NCI-H1105 (cell line): ENCODE data around the gene ADGRE2.
"Not testable (repeated sequence)": the region's sequence is repeated elsewhere in the genome, so short reads cannot be mapped to it uniquely, and the experiment has no call there.

Experiments used
- DNase-seq: peaks from one replicate; lab custom pipeline; 2025; lab: John Stamatoyannopoulos, UW

ADGRE2 gene

DNA sequence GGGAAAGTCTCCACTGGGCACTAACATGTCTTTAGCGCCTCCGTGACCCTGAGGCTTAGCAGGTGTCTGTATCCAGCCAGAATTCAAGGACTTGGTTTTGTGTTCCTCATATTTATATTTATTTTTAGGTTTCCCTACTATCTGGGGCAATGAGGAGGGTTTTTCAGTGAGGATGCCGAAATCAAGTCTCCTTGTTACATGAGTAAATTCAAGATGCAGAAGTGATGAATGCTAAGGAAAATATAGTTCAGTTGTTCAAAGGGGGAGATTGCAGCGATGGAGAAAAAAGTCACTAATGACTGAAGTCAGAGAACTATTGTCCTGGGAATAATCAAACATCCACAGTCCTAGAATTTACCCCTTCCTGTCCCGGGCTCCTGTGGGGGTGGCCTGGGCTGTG lies 791 bp upstream of the ADGRE2 start:
- no peak for DNase-seq

DNA sequence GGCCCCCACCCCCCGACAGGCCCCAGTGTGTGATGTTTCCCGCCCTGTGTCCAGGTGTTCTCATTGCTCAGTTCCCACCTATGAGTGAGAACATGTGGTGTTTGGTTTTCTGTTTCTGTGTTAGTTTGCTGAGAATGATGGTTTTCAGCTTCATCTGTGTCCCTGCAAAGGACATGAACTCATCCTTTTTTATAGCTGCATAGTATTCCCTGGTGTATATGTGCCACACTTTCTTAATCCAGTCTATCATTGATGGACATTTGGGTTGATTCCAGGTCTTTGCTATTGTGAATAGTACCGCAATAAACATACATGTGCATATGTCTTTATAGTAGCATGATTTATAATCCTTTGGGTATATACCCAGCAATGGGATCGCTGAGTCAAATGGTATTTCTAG lies 715 bp downstream of the ADGRE2 start:
- not testable (repeated sequence) for DNase-seq

DNA sequence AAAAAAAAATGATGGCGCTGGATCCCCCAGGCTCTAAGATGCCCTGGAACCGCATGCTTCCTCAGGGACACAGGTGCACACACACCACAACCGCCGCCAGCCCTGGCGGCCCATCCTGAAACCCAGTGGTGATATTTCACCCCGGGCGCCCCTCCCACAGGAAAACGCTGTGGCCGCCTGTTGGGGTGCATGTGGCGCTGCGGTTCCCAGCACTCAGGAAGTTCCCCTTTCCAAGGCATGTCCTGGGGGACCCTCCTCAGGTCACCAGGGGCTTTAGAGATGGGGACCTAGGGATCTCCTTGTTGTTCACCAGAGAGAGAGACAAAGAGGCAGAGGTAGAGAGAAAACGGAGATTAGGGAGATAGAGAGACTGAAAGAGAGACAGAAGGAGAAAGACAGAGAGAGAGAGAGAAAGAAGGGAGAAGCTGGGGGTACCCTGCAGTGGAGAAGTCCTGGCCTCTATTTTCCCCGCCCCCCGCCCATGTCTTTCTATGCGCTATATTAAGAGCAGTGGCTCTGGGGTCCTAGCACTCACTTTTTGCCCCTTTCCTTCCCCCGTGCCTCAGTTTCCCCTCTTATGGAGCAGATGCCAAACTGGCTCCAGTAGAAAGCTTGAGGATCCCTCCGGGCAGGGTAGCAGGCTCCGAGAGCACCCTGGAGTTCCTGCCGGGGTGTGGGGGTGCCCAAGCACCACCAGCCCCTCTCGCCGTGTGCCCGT lies 2.3 kb downstream of the ADGRE2 start:
- DNase-seq = no peak

DNA sequence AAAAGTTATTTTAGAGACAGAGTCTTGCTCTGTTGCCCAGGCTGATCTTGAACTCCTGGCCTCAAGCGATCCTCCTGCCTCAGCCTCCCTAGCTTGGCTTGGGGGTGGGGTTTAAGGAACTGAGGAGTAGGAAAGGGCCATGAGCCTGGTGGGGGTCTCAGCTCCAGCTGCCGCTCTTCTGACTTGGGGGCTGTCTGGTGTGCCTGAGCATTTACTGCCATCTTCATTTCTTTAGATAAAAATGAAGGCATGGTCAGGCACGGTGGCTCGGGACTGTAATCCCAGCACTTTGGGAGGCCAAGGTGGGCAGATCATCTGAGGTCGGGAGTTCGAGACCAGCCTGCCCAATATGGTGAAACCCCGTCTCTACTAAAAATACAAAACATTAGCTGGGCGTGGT lies 3.0 kb downstream of the ADGRE2 start:
- DNase-seq = not testable (repeated sequence)

DNA sequence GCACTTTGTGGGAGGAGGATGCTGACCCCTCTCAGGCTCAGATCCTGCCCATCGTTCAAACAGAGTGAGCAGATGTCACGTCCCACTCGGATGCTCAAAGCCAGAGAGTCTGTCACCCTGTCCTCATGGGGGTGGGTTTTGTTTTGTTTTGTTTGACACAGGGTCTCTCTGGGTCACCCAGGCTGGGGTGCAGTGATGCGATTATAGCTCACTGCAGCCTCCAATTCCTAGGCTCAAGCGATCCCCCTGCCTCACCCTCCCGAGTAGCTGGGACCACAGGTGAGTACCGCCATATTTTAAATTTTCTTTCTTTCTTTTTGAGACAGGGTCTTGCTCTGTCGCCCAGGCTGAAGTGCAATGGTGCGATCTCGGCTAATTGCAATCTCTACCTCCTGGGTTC lies 4.0 kb downstream of the ADGRE2 start:
- no peak for DNase-seq

DNA sequence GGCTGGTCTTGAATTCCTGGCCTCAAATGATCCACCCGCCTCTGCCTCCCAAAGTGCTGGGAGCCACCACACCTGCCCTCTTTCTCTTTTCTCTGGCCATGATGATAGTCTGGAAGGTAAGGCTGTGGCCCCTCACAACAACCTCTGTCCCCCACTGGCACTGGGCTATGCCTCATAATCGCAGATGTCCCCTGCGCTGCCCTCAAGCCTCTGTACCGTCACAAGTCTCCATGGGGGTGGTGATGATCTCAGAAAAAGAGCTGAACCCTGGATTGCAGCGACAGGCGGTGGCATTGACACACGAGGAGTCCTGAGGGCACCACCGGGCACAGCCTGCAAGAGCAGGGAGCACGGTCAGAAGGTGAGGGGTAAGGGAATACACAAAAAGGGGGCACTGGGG lies 4.6 kb downstream of the ADGRE2 start:
- DNase-seq = not testable (repeated sequence)

DNA sequence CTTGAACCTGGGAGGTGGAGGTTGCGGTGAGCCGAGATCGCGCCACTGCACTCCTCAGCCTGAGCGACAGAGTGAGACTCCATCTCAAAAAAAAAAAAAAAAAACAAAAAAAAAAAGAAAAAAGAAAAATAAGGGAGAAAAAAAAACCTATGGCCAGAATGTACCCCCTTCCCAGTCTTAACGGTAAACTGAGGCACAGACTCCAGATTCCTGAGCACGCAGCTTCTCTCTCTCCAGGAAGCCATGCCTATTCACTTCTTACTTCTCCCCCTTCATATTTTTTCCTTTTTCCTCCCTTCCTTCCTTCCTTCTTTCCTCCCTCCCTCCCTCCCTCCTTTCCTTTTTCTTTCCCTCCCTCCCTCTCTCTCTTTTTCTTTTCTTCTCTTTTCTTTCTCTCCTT lies 5.4 kb downstream of the ADGRE2 start:
- DNase-seq = no peak

DNA sequence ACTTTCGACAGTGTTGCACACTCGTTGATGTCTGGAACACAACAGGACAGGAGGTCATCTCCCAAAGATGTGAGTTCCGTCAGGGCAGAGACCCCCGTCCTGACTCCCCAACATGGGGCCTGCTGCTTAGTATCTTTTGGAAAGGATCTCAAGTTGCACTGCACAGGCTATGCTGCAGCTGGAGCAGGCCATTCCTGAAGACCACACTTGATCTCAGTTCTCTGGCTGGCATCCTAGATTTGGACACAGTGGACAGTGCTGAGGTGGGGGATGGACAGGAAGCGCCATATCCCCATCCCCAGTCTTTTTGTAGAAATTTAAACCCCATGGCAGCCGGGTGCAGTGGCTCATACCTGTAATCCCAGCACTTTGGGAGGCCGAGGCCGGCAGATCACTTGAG lies 5.9 kb downstream of the ADGRE2 start:
- DNase-seq = no peak

DNA sequence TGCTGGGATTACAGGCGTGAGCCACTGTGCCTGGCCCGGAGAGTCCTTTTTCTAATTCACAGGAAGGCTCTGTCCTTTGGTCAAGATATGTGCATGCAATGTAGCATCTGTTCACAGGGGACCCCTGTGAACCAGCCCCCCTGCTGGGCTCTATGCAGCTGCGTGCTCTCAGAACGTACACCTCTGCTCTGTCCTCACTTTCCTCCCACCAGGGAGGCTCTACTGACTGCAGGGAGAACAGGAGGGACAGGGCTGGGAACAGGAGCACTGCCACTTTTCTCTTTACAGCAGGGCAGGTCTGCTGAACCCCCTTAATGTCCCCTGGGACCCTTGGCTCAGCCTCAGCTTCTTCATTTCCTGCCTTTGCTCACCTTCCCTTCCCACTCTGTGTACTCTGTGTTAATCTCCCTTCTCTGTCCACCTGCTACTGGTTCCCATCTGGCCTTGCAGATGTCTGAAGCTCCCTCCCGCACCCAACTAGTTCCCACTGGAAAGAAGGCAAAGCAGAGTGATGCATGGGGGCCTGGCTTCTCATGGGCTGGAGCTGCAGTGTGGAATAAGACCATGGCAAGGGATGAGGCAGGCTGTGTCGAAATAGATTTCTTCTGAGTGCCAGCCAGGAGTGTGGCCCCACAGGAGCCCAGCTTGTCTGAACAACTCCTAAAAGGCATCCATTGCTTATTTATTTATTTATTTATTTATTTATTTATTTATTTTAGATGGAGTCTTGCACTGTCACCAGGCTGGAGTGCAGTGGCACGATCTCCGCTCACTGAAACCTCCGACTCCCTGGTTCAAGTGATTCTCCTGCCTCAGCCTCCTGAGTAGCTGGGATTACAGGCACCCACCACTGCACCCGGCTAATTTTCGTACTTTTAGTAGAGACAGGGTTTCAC lies 7.2 kb downstream of the ADGRE2 start:
- no peak for DNase-seq

DNA sequence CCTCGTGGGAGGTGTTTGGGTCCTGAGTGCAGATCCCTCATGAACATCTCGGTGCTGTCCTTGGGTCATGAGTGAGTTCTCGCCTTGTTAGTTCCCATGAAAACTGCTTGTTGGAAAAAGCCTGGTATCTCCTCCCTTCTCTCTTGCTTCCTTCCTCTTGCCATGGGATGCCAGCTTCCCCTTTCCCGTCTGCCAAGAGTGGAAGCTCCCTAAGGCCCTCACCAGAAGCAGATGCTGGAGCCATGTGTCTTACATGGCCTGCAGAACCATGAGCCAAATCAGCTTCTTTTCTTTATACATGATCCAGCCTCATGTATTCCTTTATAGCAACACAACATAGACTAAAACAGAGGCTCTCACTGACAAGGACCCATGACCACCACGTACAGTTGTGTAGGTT lies 8.2 kb downstream of the ADGRE2 start:
- DNase-seq = no peak

DNA sequence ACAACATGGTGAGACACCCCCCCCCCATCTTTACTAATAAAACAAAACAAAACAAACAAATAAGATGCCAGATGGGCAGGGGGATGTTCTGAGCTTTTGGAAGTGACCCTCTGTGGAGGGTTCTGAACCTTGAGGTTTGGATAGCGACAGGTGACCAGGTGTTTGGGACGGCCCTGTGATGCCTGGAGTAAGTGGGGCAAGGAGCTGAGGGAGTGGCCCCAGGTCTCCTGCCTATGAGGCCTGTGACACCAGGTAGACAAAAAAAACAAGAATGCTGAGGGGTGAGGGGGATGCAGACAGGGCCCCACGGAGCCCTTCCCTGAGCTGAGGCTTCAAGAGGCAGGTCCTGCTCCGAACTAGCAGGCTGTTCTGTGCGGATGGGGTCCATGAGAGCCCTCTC lies 9.2 kb downstream of the ADGRE2 start:
- DNase-seq = no peak

DNA sequence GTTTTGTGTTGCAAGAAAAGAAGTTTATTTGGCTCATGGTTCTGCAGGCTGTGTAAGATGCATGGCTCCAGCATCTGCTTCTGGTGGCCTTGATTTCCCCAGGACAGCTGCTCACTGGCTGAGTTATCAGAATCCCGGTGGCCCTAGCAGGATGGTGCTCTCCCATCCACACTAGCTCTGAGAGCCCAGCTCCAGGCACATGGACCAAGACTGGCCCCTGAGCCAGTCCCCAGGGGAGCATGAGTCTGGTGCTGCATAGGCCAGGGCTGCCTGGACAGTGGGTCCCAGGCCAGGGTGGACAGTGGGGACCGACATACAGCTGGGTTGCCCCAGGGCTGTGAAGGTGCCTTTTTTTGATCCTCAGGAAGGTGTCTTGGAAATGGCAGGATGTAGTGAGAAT lies 10.4 kb downstream of the ADGRE2 start:
- no peak for DNase-seq

DNA sequence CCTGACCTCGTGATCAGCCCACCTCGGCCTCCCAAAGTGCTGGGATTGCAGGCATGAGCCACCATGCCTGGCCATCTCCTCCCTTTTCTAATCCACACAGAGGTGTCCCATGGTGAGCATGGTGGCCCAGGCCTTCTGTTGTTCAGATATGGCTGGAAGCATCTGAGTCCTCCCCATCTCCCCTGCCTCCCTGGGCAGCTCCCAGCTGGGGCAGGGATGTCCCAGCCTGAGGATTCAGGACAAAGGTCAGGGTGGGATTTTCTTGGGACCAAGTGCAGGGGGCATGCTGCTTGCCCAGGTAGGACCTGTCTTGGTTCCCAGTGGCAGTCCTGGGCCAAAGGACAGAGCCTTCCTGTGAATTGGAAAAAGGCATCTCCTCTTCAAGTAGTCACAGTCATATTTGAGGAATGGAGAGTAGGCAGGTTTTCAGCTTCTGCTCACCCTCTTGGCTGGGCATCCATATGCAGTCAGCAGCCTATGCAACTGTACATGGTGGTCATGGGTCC lies 10.8 kb downstream of the ADGRE2 start:
- no peak for DNase-seq

DNA sequence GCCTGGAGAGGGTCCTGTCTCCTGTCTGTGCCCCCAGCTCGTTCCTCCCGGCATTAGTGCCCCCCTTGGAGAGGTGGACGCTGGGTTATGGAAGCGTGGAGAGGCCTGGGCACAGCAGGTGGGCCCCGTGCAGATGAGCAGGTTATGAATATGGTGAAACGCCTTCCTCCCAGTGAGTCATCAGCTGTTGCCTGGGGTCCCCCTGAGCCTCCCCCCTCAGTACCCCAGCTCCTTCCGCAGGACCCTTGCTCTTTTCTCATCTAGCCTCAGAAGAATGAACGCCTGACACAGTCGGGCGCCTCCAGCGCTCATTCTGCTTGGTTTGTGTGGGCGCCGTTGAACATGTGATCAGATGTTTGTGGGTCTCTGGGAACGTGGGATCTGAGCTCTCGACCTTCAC lies 12.5 kb downstream of the ADGRE2 start:
- DNase-seq = not testable (repeated sequence)

DNA sequence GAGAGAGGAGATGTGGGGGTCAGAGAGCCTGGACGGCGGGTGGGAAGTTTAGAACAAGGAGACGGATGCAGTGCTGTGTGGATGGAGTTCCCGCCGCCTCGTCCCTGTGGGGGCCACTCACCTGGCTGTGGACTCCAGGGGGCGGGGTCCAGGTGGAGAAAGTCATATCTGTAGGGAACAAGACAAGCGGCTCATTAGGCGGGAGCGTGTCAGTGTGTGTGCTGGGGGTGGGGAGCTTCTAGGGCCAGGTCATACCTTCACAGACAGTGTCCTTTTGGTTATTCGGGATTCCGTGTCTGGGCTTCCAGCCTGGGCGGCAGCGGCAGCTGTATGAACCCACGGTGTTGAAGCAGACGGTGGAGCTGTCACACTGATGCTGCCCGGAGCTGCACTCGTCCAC lies 13.0 kb downstream of the ADGRE2 start:
- not testable (repeated sequence) for DNase-seq

DNA sequence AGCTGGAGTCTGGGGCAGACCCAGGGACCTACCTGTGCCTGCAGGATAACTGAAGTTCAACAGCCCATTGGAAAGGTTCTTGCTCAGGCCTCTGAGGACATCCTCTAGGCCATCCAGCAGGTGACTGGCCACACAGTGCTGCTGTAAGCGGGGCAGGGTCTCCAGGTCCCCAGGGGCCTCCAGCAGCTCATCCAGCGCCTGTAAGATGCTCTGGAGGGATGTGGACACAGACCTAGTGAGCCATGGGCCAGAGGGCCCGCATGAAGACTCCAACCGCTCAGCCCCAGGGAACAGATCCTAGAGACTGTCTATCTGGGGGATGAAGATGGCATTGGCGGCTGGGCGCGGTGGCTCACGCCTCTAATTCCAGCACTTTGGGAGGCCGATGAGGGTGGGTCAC lies 14.0 kb downstream of the ADGRE2 start:
- DNase-seq = no peak

DNA sequence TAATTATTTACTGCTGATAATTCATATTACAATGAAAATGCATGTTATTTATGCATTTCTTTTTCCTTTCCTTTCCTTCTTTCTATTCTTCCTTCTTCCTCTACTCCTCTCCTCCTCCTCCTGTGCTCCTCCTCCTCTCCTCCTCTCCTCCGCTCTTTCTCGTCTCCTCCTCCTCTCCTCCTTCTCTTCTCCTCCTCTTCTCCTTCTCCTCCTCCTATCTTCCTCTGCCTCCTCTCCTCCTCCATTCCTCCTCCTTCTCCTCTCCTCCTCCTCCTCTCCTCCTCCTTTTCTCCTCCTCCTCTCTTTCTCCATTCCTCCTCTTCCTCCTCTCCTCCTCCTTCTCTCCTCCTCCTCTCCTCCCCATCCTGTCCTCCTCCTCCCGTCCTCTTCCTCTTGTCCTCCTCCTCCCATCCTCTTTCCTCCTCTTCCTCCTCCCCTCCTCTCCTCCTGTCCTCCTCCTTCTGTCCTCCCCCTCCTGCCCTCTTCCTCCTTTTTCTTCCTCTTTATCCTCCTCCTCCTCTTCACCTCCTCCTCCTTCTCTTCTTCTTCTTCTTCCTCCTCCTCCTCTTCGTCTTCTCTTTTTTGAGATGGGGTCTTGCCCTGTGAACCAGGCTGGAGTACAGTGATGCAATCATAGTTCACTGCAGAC lies 14.7 kb downstream of the ADGRE2 start:
- no peak for DNase-seq

DNA sequence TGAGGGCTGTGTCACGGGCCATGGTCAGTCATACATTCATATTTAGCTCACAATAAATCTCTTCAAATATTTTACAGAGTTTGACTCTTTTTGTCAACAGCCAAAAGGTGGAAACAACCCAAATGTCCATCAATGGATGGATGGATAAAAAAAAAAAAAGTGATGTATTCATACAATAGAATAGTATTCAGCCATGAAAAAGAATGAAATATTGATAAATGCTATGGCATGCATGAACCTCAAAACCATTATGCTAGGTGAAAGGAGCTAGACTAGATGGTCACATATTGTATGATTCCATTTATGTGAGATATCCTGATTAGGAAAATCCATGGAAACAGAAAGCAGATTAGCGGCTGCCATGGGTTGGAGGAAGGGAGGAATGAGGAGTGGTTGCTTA lies 16.2 kb downstream of the ADGRE2 start:
- no peak for DNase-seq

DNA sequence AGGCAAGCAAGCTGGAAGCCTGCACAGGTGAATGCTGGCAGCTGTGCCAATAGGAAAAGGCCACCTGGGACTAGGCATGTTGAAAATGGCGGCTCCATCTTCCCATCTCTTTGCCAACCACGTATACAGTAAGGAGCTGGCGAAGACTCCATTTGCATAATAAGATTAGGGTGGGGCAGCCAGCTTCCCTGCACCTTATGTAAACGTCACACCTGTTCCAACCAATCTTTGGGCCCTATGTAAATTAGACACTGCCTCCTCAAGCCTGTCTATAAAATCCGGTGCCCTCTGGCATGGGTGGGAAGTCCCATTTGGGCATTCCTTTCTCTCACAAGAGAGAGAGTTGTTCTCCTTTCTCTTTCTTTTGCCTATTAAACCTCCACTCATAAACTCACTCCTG lies 16.8 kb downstream of the ADGRE2 start:
- DNase-seq = no peak

DNA sequence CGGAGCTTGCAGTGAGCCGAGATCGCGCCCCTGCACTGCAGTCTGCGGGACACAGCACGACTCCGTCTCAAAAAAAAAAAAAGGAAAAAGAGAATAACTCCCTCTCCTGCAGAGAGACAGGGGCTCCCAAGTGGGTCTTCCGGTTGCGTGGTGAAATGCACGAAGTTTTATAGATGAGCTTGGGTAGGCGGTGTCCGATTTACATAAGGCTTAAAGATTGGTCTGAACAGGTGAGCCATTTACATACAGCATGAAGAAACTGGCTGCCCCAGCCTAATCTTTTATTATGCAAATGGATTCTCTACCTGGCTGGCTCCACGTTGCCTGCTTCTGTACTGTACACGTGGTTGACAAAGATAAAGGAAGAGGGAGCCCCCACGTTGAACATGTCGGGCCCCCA lies 19.5 kb downstream of the ADGRE2 start:
- peak; percentile 51 for DNase-seq

DNA sequence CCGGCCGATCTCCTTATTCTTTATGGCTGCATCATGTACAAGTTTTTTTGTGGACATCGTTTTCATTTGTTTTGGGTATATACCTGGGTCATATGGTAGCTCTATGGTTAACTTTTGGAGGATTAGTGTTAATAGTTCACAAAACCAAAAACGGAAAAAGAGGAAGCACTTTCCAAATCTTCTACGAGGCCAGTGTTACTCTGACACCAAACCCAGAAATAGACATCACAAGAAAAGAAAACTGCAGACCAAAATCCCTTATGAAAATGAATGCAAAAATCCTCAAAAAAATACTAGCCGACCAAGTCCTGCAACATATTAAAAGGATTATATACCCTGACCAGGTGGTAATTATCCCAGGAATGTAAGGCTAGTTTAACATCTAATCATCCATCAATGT lies 29.8 kb downstream of the ADGRE2 start:
- no peak for DNase-seq

DNA sequence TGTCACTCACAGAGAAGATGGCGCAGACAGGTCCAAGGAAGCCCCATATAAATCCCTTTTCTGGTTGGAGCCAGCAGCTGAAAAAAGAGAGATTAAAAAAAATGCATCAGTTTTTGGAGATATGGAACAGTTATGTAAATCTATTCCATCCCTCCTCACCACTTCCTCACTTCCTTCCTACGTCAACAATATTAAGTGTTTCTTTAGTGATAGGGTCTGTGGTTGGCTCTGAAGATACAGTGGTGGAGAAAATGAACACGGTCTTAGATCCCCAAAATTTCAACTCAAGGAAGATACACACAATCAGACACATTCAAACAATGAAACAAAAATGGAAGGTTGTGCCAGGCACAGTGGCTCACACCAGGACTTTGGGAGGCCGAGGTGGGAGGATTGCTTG lies 31.5 kb downstream of the ADGRE2 start:
- DNase-seq = no peak

DNA sequence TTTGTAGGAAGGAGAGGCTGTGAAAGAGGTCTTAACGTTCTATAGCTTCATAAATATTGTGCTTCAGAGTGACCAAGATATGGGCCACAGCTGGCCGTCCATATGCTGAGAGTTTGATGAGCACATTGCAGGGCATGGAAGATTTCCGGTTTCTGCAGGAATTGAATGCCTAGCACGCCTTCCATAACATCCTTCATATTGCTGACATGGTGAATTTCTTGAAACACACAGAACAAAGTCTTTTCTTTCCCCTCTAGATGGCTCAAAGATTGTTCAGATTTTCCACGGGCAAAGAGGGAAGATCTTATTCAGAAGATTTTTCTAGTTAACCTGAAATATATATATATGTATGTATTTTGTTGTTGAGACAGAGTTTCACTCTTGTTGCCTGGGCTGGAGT lies 42.4 kb downstream of the ADGRE2 start:
- DNase-seq = no peak
